HCT116 (cell line): ENCODE measurements around the gene MAST4.

Experiments used
- EGR1 ChIP-seq: IDR thresholded peaks from 2 replicates; pipeline ENCODE4 v1.6.1; 2012; ENCODE audit warnings: low read depth
- EZH2phosphoT487 ChIP-seq: fragments of 200-600 bp; IDR thresholded peaks from 2 replicates; pipeline ENCODE4 v1.6.1; 2018; ENCODE audit warnings: antibody characterized with exemption, borderline replicate concordance
- POLR2A ChIP-seq: IDR thresholded peaks from 2 replicates; pipeline ENCODE4 v1.7.0; 2011; ENCODE audit warnings: borderline replicate concordance; ENCODE audit not compliant: insufficient read depth, insufficient read length; ENCODE audit errors: extremely low read depth
- SRF ChIP-seq: IDR thresholded peaks from 2 replicates; pipeline ENCODE4 v1.6.1; 2012; ENCODE audit warnings: low read depth
- YY1 ChIP-seq: IDR thresholded peaks from 2 replicates; pipeline ENCODE4 v1.6.1; 2011; ENCODE audit warnings: low read length, low read depth, moderate library complexity, mild to moderate bottlenecking; ENCODE audit not compliant: insufficient replicate concordance; ENCODE audit errors: extremely low read depth
- TF ChIP-seq, protein P1 (sequence below), 3 experiments: fragments of 200-600 bp in 1 of 3; sonication (generic) in 1 of 3; IDR thresholded peaks in 2 of 3; conservative IDR thresholded peaks in 1 of 3; 2 replicates each; pipeline ENCODE4 v1.5.1; 2012 to 2017; ENCODE audit warnings: low read depth in 2 of 3, low read length in 2 of 3, antibody characterized with exemption in 1 of 3, borderline replicate concordance in 1 of 3, control low read depth in 1 of 3, mild to moderate bottlenecking in 1 of 3, mixed read lengths in 1 of 3, mixed run types in 1 of 3, moderate library complexity in 1 of 3; ENCODE audit not compliant: insufficient read depth in 1 of 3

- TF ChIP-seq, protein P1, sequence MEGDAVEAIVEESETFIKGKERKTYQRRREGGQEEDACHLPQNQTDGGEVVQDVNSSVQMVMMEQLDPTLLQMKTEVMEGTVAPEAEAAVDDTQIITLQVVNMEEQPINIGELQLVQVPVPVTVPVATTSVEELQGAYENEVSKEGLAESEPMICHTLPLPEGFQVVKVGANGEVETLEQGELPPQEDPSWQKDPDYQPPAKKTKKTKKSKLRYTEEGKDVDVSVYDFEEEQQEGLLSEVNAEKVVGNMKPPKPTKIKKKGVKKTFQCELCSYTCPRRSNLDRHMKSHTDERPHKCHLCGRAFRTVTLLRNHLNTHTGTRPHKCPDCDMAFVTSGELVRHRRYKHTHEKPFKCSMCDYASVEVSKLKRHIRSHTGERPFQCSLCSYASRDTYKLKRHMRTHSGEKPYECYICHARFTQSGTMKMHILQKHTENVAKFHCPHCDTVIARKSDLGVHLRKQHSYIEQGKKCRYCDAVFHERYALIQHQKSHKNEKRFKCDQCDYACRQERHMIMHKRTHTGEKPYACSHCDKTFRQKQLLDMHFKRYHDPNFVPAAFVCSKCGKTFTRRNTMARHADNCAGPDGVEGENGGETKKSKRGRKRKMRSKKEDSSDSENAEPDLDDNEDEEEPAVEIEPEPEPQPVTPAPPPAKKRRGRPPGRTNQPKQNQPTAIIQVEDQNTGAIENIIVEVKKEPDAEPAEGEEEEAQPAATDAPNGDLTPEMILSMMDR (IDR thresholded peaks at IDR 0.05 in 2 of 3, conservative IDR thresholded peaks at IDR 0.05 in 1 of 3; ENCODE audit: borderline replicate concordance in 1 of 3, insufficient read depth in 1 of 3, low read depth in 2 of 3, low read length in 2 of 3): no peak
- TF ChIP-seq POLR2A (no peak), YY1 (no peak), EZH2phosphoT487 (no peak), EGR1 (no peak), SRF (no peak)
These were observed 47.9 kb downstream of the MAST4 start for GRCh38 chr5:66644111-66644510.
